Astrocyte (in vitro differentiated cells and primary cell): ENCODE data around the gene PLGRKT. TPM values are rescaled to one million over a fixed set of nuclear protein-coding genes. Genes with fewer than 3 reads are reported as not detected.
"Not testable (repeated sequence)": the region's sequence is repeated elsewhere in the genome, so short reads cannot be mapped to it uniquely, and the experiment has no call there.

Experiments used
- DNase-seq: peaks from one replicate; pipeline ENCODE4 v3.0.0-alpha.2; 2010; ENCODE audit warnings: low read depth
- FAIRE-seq: peaks from 2 replicates; lab custom pipeline; 2011; peaks lifted over from hg19 to GRCh38; lab: Jason Lieb, UNC
- H2AFZ ChIP-seq: 2 replicates; pipeline ENCODE4 v1.6.0; 2012; ENCODE audit warnings: low read depth, low read length, inconsistent platforms
- H3K27ac ChIP-seq: 2 replicates; pipeline ENCODE4 v1.5.1; 2011; ENCODE audit warnings: low read depth, low read length, inconsistent platforms
- H3K27me3 ChIP-seq: 2 replicates; pipeline ENCODE4 v1.6.0; 2011; ENCODE audit warnings: low read length, inconsistent platforms; ENCODE audit not compliant: insufficient read depth
- H3K36me3 ChIP-seq: 2 replicates; pipeline ENCODE4 v1.5.1; 2011; ENCODE audit warnings: low read length, inconsistent platforms; ENCODE audit not compliant: insufficient read depth
- H3K4me1 ChIP-seq: 2 replicates; pipeline ENCODE4 v1.5.1; 2011; ENCODE audit warnings: low read length, inconsistent platforms; ENCODE audit not compliant: insufficient read depth
- H3K4me2 ChIP-seq: 2 replicates; pipeline ENCODE4 v1.6.0; 2012; ENCODE audit warnings: low read length, inconsistent platforms
- H3K4me3 ChIP-seq: 2 replicates; pipeline ENCODE4 v1.5.1; 2011; ENCODE audit warnings: low read depth, mild to moderate bottlenecking, low read length, inconsistent platforms; ENCODE audit not compliant: insufficient read depth
- H3K79me2 ChIP-seq: 2 replicates; pipeline ENCODE4 v1.6.0; 2012; ENCODE audit warnings: mild to moderate bottlenecking, low read length, inconsistent platforms; ENCODE audit not compliant: insufficient read depth
- H3K9ac ChIP-seq: 2 replicates; pipeline ENCODE4 v1.6.0; 2012; ENCODE audit warnings: mild to moderate bottlenecking, low read length, inconsistent platforms
- H3K9me3 ChIP-seq: 2 replicates; pipeline ENCODE4 v1.5.1; 2012; ENCODE audit warnings: low read depth, mild to moderate bottlenecking, low read length, inconsistent platforms; ENCODE audit not compliant: insufficient read depth
- H4K20me1 ChIP-seq: 2 replicates; pipeline ENCODE4 v1.6.0; 2012; ENCODE audit warnings: low read length, inconsistent platforms; ENCODE audit not compliant: insufficient read depth
- H3K27ac Mint-ChIP-seq: one replicate; pipeline ENCODE4 v1.8.0; 2021; ENCODE audit warnings: mild to moderate bottlenecking, mixed read lengths; ENCODE audit not compliant: unreplicated experiment
- H3K27me3 Mint-ChIP-seq: one replicate; pipeline ENCODE4 v1.8.0; 2021; ENCODE audit warnings: low read depth, mixed read lengths; ENCODE audit not compliant: unreplicated experiment
- H3K36me3 Mint-ChIP-seq: one replicate; pipeline ENCODE4 v1.8.0; 2021; ENCODE audit warnings: low read depth, mixed read lengths; ENCODE audit not compliant: unreplicated experiment
- H3K4me1 Mint-ChIP-seq: one replicate; pipeline ENCODE4 v1.8.0; 2021; ENCODE audit warnings: low read depth, mixed read lengths; ENCODE audit not compliant: unreplicated experiment
- H3K4me3 Mint-ChIP-seq: one replicate; pipeline ENCODE4 v1.8.0; 2021; ENCODE audit warnings: mild to moderate bottlenecking, moderate library complexity, mixed read lengths; ENCODE audit not compliant: unreplicated experiment
- H3K9me3 Mint-ChIP-seq: one replicate; pipeline ENCODE4 v1.8.0; 2021; ENCODE audit warnings: mild to moderate bottlenecking, mixed read lengths; ENCODE audit not compliant: unreplicated experiment
- EZH2 ChIP-seq: IDR thresholded peaks from 2 replicates; pipeline ENCODE4 v1.6.1; 2012; ENCODE audit warnings: mild to moderate bottlenecking, low read length, inconsistent platforms; ENCODE audit not compliant: insufficient read depth
- total RNA-seq: library from RNA; stranded (reverse); gene quantifications from 2 replicates; pipeline ENCODE4 v1.2.1, GENCODE V29; 2021
- TF ChIP-seq, protein P1 (sequence below): IDR thresholded peaks from 2 replicates; pipeline ENCODE4 v1.5.1; 2011; ENCODE audit warnings: low read depth, mild to moderate bottlenecking, inconsistent platforms, low read length, moderate library complexity; ENCODE audit not compliant: insufficient read depth

PLGRKT gene
- total RNA-seq, 1 donor from 2014 or later: 10.6 TPM

DNA sequence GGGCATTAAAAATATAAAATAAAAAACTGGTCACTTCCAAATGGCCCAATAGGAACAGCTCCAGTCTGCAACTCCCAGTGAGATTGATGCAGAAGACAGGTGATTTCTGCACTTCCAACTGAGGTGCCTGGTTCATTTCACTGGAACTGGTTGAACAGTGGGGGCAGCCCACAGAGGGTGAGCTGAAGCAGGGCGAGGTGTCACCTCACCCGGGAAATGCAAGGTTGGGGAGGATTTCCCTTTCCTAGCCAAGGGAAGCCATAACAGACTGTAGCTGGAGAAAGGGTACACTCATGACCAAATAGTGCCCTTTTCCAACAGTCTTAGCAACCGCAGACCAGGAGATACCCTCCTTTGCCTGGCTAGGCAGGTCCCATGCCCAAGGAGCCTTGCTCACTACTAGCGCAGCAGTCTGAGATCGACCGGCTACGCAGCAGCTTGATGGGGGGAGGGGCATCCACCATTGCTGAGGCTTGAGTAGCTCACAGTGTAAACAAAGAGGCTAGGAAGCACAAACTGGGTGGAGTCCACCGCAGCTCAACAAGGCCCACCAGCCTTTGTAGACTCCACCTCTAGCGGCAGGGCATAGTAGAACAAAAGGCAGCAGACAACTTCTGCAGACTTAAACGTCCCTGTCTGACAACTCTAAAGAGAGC is 110.7 kb downstream of the PLGRKT start:
- H3K27me3 Mint-ChIP-seq: peaks cover 2% of the 10 kb centered on the region
- no peak for FAIRE-seq

DNA sequence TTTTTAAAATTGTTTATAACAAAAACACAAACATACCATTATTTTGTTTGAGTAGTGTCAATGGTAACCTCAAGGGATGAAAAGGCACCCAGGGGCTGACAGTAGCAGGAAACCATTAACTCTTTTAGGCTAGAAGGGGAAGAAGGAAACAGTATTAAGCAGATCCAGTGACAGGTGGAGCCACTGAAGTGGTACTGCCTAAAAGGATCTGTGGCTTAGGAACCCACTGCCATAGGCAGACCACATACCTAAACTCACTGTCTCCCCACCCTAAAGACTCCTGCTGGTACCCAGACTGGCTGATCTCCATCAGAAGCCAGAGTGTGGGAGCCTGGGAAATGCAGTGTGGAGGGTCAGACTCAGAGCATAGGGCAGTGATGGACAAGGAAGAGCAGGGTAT is 111.5 kb downstream of the PLGRKT start:
- Histone ChIP-seq H2AFZ (no peak overlapping the region), H3K9ac (no peak overlapping the region), H3K79me2 (no peaks in the 10 kb centered on the region), H3K36me3 (no peaks in the 10 kb centered on the region), H3K27me3 (no peaks in the 10 kb centered on the region), H3K4me2 (no peak overlapping the region), H3K9me3 (no peaks in the 10 kb centered on the region), H4K20me1 (no peaks in the 10 kb centered on the region), H3K4me1 (no peaks in the 10 kb centered on the region), H3K27ac (no peak overlapping the region), H3K4me3 (no peak overlapping the region)
- TF ChIP-seq, protein P1, sequence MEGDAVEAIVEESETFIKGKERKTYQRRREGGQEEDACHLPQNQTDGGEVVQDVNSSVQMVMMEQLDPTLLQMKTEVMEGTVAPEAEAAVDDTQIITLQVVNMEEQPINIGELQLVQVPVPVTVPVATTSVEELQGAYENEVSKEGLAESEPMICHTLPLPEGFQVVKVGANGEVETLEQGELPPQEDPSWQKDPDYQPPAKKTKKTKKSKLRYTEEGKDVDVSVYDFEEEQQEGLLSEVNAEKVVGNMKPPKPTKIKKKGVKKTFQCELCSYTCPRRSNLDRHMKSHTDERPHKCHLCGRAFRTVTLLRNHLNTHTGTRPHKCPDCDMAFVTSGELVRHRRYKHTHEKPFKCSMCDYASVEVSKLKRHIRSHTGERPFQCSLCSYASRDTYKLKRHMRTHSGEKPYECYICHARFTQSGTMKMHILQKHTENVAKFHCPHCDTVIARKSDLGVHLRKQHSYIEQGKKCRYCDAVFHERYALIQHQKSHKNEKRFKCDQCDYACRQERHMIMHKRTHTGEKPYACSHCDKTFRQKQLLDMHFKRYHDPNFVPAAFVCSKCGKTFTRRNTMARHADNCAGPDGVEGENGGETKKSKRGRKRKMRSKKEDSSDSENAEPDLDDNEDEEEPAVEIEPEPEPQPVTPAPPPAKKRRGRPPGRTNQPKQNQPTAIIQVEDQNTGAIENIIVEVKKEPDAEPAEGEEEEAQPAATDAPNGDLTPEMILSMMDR: no peak
- TF ChIP-seq EZH2: no peak
- Mint-ChIP-seq H3K36me3 (no peaks in the 10 kb centered on the region), H3K27ac (no peak overlapping the region), H3K4me1 (no peaks in the 10 kb centered on the region), H3K9me3 (no peaks in the 10 kb centered on the region), H3K27me3 (peaks cover 4% of the 10 kb centered on the region), H3K4me3 (no peak overlapping the region)
- FAIRE-seq (no peak), DNase-seq (no peak)

More for the DNA sequence above, 110.7 kb downstream of the PLGRKT start:
- H3K79me2 ChIP-seq: no peaks in the 10 kb centered on the region
- Mint-ChIP-seq H3K4me1 (no peaks in the 10 kb centered on the region), H3K9me3 (no peaks in the 10 kb centered on the region), H3K4me3 (no peak overlapping the region), H3K36me3 (no peaks in the 10 kb centered on the region), H3K27ac (no peak overlapping the region)
- H3K9ac ChIP-seq: no peak overlapping the region
- no peak overlapping the region for H3K4me3 ChIP-seq
- TF ChIP-seq EZH2: no peak
- TF ChIP-seq, protein P1: no peak
- H2AFZ ChIP-seq: no peak overlapping the region
- no peak overlapping the region for H3K27ac ChIP-seq
- H3K27me3 ChIP-seq: no peaks in the 10 kb centered on the region
- no peaks in the 10 kb centered on the region for H3K4me1 ChIP-seq
- H3K36me3 ChIP-seq: no peaks in the 10 kb centered on the region
- DNase-seq: no peak
- H3K9me3 ChIP-seq: no peaks in the 10 kb centered on the region
- no peak overlapping the region for H3K4me2 ChIP-seq
- H4K20me1 ChIP-seq: no peaks in the 10 kb centered on the region

DNA sequence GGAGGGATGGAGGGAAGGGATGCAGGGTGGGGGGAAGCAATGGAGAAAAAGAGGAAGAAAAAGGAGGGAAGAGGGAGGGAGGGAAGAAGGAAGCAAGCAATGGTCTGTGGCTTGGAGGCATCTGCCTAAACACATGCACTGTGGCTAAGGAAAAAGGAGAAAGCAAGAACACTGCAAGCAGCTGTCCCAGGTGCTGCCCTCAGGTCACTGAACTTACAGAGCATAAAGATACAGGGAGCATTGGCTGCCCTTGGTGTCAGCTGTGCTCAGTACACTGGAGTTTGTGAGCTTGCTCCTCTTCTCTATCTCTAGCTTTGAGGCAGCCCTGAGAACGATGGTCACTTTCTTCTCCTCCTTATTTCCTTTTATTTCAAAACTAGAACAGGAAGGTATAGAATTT is 116.1 kb downstream of the PLGRKT start:
- not testable (repeated sequence) for FAIRE-seq

More for the DNA sequence above, 116.1 kb downstream of the PLGRKT start:
- H3K4me1 ChIP-seq, H3K4me1 Mint-ChIP-seq, H3K4me3 Mint-ChIP-seq, DNase-seq, H3K36me3 Mint-ChIP-seq, H3K36me3 ChIP-seq, H3K4me2 ChIP-seq, H3K79me2 ChIP-seq, H3K9ac ChIP-seq, H2AFZ ChIP-seq, H3K27me3 ChIP-seq, H3K9me3 Mint-ChIP-seq, H3K27ac ChIP-seq, H3K27me3 Mint-ChIP-seq, H3K27ac Mint-ChIP-seq, H4K20me1 ChIP-seq, H3K9me3 ChIP-seq, H3K4me3 ChIP-seq: not testable (repeated sequence)
